DOHH2 (cell line): ENCODE data around the gene USH2A.

ENCODE experiments used
- H3F3A ChIP-seq: fragments of 200-600 bp; sonication (generic), shearing (Covaris generic); 2 replicates; pipeline ENCODE4 v1.6.0; 2016; ENCODE audit warnings: antibody characterized with exemption, mild to moderate bottlenecking; ENCODE audit not compliant: control insufficient read depth, insufficient read depth
- H3K27ac ChIP-seq: fragments of 200-600 bp; sonication (generic); 2 replicates; pipeline ENCODE4 v1.5.1; 2014; ENCODE audit warnings: low read depth, mild to moderate bottlenecking, low read length, moderate library complexity
- H3K27me3 ChIP-seq: fragments of 200-600 bp; sonication (generic); 2 replicates; pipeline ENCODE4 v1.6.1; 2014; ENCODE audit warnings: mild to moderate bottlenecking, low read length, mixed read lengths; ENCODE audit not compliant: control insufficient read depth
- H3K36me3 ChIP-seq: fragments of 200-600 bp; sonication (generic); 2 replicates; pipeline ENCODE4 v1.6.1; 2014; ENCODE audit warnings: mild to moderate bottlenecking, low read length, moderate library complexity, mixed read lengths; ENCODE audit not compliant: control insufficient read depth
- H3K4me1 ChIP-seq: fragments of 200-600 bp; sonication (generic); 2 replicates; pipeline ENCODE4 v1.6.1; 2014; ENCODE audit warnings: mild to moderate bottlenecking, low read length, mixed read lengths; ENCODE audit not compliant: control insufficient read depth
- H3K4me2 ChIP-seq: fragments of 200-600 bp; sonication (generic); 2 replicates; pipeline ENCODE4 v1.6.0; 2014; ENCODE audit warnings: mild to moderate bottlenecking, low read length, moderate library complexity
- H3K4me3 ChIP-seq: fragments of 200-600 bp; sonication (generic); 2 replicates; pipeline ENCODE4 v1.5.1; 2014; ENCODE audit warnings: mild to moderate bottlenecking, low read length, mixed read lengths
- H3K79me2 ChIP-seq: fragments of 200-600 bp; sonication (generic); 2 replicates; pipeline ENCODE4 v1.6.1; 2014; ENCODE audit warnings: mild to moderate bottlenecking, low read length, mixed read lengths; ENCODE audit not compliant: control insufficient read depth
- H3K9me2 ChIP-seq: fragments of 200-600 bp; sonication (generic); replicated peaks from 2 replicates; pipeline ENCODE4 v1.6.1; 2014; ENCODE audit warnings: mild to moderate bottlenecking, low read length, mixed read lengths; ENCODE audit not compliant: control insufficient read depth
- H3K9me3 ChIP-seq: fragments of 200-600 bp; sonication (generic); 2 replicates; pipeline ENCODE4 v1.6.1; 2014; ENCODE audit warnings: antibody characterized with exemption, low read length, mixed read lengths; ENCODE audit not compliant: control insufficient read depth, insufficient read depth
- H4K20me1 ChIP-seq: fragments of 200-600 bp; sonication (generic); 2 replicates; pipeline ENCODE4 v1.6.0; 2014; ENCODE audit warnings: low read depth, mild to moderate bottlenecking, antibody characterized with exemption, low read length, moderate library complexity; ENCODE audit not compliant: control insufficient read depth, insufficient read depth
- CTCF ChIP-seq: fragments of 200-600 bp; sonication (generic); IDR thresholded peaks from one replicate; pipeline ENCODE4 v1.5.1; 2014; ENCODE audit warnings: antibody characterized with exemption, mild to moderate bottlenecking, low read depth, low read length; ENCODE audit not compliant: poor library complexity, severe bottlenecking
- EZH2phosphoT487 ChIP-seq: fragments of 200-600 bp; sonication (generic); IDR thresholded peaks from 2 replicates; pipeline ENCODE4 v1.6.1; 2017; ENCODE audit warnings: borderline replicate concordance, mild to moderate bottlenecking, antibody characterized with exemption, low read length, moderate library complexity, mixed read lengths

The USH2A gene

GRCh38 chr1:216194721-216195120 is 228.5 kb downstream of the USH2A start:
- Histone ChIP-seq H3F3A (no peaks in the 10 kb centered on the region), H3K4me1 (no peaks in the 10 kb centered on the region), H4K20me1 (no peaks in the 10 kb centered on the region), H3K36me3 (no peaks in the 10 kb centered on the region), H3K27me3 (no peaks in the 10 kb centered on the region), H3K4me3 (no peak overlapping the region), H3K9me2 (no peaks in the 10 kb centered on the region), H3K9me3 (no peaks in the 10 kb centered on the region), H3K79me2 (no peaks in the 10 kb centered on the region), H3K4me2 (no peak overlapping the region), H3K27ac (no peak overlapping the region)
- TF ChIP-seq CTCF = no peak
- no peak for TF ChIP-seq EZH2phosphoT487

GRCh38 chr1:216193839-216194443 is 229.3 kb downstream of the USH2A start:
- TF ChIP-seq EZH2phosphoT487 = no peak
- Histone ChIP-seq H4K20me1 (no peaks in the 10 kb centered on the region), H3K4me3 (no peak overlapping the region), H3K9me3 (no peaks in the 10 kb centered on the region), H3K27me3 (no peaks in the 10 kb centered on the region), H3K27ac (no peak overlapping the region), H3F3A (no peaks in the 10 kb centered on the region), H3K4me1 (no peaks in the 10 kb centered on the region), H3K36me3 (no peaks in the 10 kb centered on the region), H3K9me2 (no peaks in the 10 kb centered on the region), H3K79me2 (no peaks in the 10 kb centered on the region), H3K4me2 (no peak overlapping the region)

- H3K27ac ChIP-seq = no peak overlapping the region
- no peaks in the 10 kb centered on the region for H3K9me2 ChIP-seq
- H3K4me3 ChIP-seq = no peak overlapping the region
- TF ChIP-seq EZH2phosphoT487 = no peak
- TF ChIP-seq CTCF = no peak
- H3K27me3 ChIP-seq = no peaks in the 10 kb centered on the region
- H3K36me3 ChIP-seq = no peaks in the 10 kb centered on the region
- H3K4me2 ChIP-seq = no peak overlapping the region
- H3K79me2 ChIP-seq = no peaks in the 10 kb centered on the region
- no peaks in the 10 kb centered on the region for H3K4me1 ChIP-seq
- no peaks in the 10 kb centered on the region for H3F3A ChIP-seq
- H4K20me1 ChIP-seq = no peaks in the 10 kb centered on the region
- H3K9me3 ChIP-seq = no peaks in the 10 kb centered on the region
These were observed 232.8 kb downstream of the USH2A start for GRCh38 chr1:216190438-216190837.

GRCh38 chr1:216186816-216187215 is 236.4 kb downstream of the USH2A start:
- H3K36me3 ChIP-seq = no peaks in the 10 kb centered on the region
- no peaks in the 10 kb centered on the region for H3K79me2 ChIP-seq
- H3K9me3 ChIP-seq = no peaks in the 10 kb centered on the region
- H3F3A ChIP-seq = no peaks in the 10 kb centered on the region
- H3K4me3 ChIP-seq = no peak overlapping the region
- H3K4me1 ChIP-seq = no peaks in the 10 kb centered on the region
- H3K27me3 ChIP-seq = no peaks in the 10 kb centered on the region
- TF ChIP-seq CTCF (no peak), EZH2phosphoT487 (no peak)
- H3K9me2 ChIP-seq = no peaks in the 10 kb centered on the region
- no peak overlapping the region for H3K27ac ChIP-seq
- H4K20me1 ChIP-seq = no peaks in the 10 kb centered on the region
- H3K4me2 ChIP-seq = no peak overlapping the region
